Calu3 (cell line): ENCODE results near the gene ST8SIA5. TPM values are rescaled to one million over a fixed set of nuclear protein-coding genes. Genes with fewer than 3 reads are reported as not detected.

ENCODE experiments used
- BruUV-seq: library from RNA; stranded (reverse); fragments of 400-500 nt; replicated peaks from 2 replicates; lab custom pipeline; 2021; lab: Mats Ljungman, UMichigan
- CTCF ChIA-PET: fragments of 300-600 bp; sonication (Branson Sonifier 250); formaldehyde crosslinking; loops from one replicate; lab custom pipeline; 2022; ENCODE audit warnings: antibody characterized with exemption; lab: Charles Lee
- DNase-seq: peaks from one replicate; pipeline ENCODE4 v3.0.0; 2022
- H3K27ac Mint-ChIP-seq: one replicate; pipeline ENCODE4 v1.8.0; 2022; ENCODE audit warnings: mixed read lengths; ENCODE audit not compliant: unreplicated experiment
- H3K27me3 Mint-ChIP-seq: one replicate; pipeline ENCODE4 v1.8.0; 2022; ENCODE audit warnings: mixed read lengths; ENCODE audit not compliant: unreplicated experiment
- H3K36me3 Mint-ChIP-seq: one replicate; pipeline ENCODE4 v1.8.0; 2022; ENCODE audit warnings: mild to moderate bottlenecking, moderate library complexity, mixed read lengths; ENCODE audit not compliant: insufficient read depth, unreplicated experiment
- H3K4me1 Mint-ChIP-seq: one replicate; pipeline ENCODE4 v1.8.0; 2022; ENCODE audit warnings: mild to moderate bottlenecking, low read depth, mixed read lengths; ENCODE audit not compliant: unreplicated experiment
- H3K4me3 Mint-ChIP-seq: one replicate; pipeline ENCODE4 v1.8.0; 2022; ENCODE audit warnings: mild to moderate bottlenecking, low read depth, moderate library complexity, mixed read lengths; ENCODE audit not compliant: unreplicated experiment
- H3K9me3 Mint-ChIP-seq: one replicate; pipeline ENCODE4 v1.8.0; 2022; ENCODE audit warnings: low read depth, mixed read lengths; ENCODE audit not compliant: unreplicated experiment
- CTCF ChIP-seq: fragments of 200-600 bp; IDR thresholded peaks from one replicate; pipeline ENCODE4 v1.8.0; 2022; ENCODE audit warnings: antibody characterized with exemption; ENCODE audit not compliant: unreplicated experiment
- intact Hi-C: fragments of 100-400 bp; cut with micrococcal nuclease; formaldehyde crosslinking; loops from one replicate; pipeline ENCODE4 v1.10.0; 2022; ENCODE audit not compliant: unreplicated experiment
- total RNA-seq: library from RNA; stranded (reverse); gene quantifications from 2 replicates; pipeline ENCODE4 v1.2.3, GENCODE V29; 2022

The ST8SIA5 gene
- total RNA-seq, 1 experiment from 2014 or later, result not detected

GRCh38 chr18:46657115-46657955 is 99.5 kb downstream of the ST8SIA5 start, which contains the start of gene LOXHD1:
LOXHD1 (minus strand) TSS chr18:46657220; CDS start chr18:46657033, 187 bp downstream.
- no TSS peak for BruUV-seq
- DNase-seq, result no peak
- Mint-ChIP-seq H3K9me3 (no peaks in the 10 kb centered on the region), H3K4me1 (no peaks in the 10 kb centered on the region), H3K27ac (no peak within 1 kb of the TSS), H3K36me3 (no peaks in the 10 kb centered on the region), H3K27me3 (peaks cover 68% of the 10 kb centered on the region), H3K4me3 (no peak within 1 kb of the TSS)
- no peak for TF ChIP-seq CTCF
- intact Hi-C loops, result loop anchor here (10.0 kb wide), 1 partner anchor 173 kb away; no protein-coding TSS in a partner anchor
- CTCF ChIA-PET, result interaction anchor here (0.6 to 2.0 kb wide), 16 partner anchors 34 to 767 kb away, joined by 3 to 42 read pairs (median 4); a partner anchor contains a TSS

GRCh38 chr18:46656326-46657114 is 100.3 kb downstream of the ST8SIA5 start:
- H3K36me3 Mint-ChIP-seq, result no peaks in the 10 kb centered on the region
- intact Hi-C loops, result loop anchor here (10.0 kb wide), 1 partner anchor 172 kb away; no protein-coding TSS in a partner anchor
- no peak overlapping the region for H3K27ac Mint-ChIP-seq
- no TSS peak for BruUV-seq
- H3K9me3 Mint-ChIP-seq, result no peaks in the 10 kb centered on the region
- CTCF ChIA-PET, result interaction anchor here (2.0 kb wide), 1 partner anchor 376 kb away, joined by 42 read pairs; no protein-coding TSS in a partner anchor
- H3K4me3 Mint-ChIP-seq, result no peak overlapping the region
- peaks cover 68% of the 10 kb centered on the region for H3K27me3 Mint-ChIP-seq
- no peak for DNase-seq
- no peak for TF ChIP-seq CTCF
- no peaks in the 10 kb centered on the region for H3K4me1 Mint-ChIP-seq

GRCh38 chr18:46652372-46652771 is 104.5 kb downstream of the ST8SIA5 start:
- no peak for TF ChIP-seq CTCF
- no TSS peak for BruUV-seq
- no peak for DNase-seq
- H3K4me1 Mint-ChIP-seq, result no peaks in the 10 kb centered on the region
- H3K9me3 Mint-ChIP-seq, result no peaks in the 10 kb centered on the region
- H3K36me3 Mint-ChIP-seq, result no peaks in the 10 kb centered on the region
- no peak overlapping the region for H3K4me3 Mint-ChIP-seq
- intact Hi-C loops, result loop anchor here (10.0 kb wide), 1 partner anchor 168 kb away; no protein-coding TSS in a partner anchor
- H3K27ac Mint-ChIP-seq, result no peak overlapping the region
- H3K27me3 Mint-ChIP-seq, result peaks cover 81% of the 10 kb centered on the region
- CTCF ChIA-PET, result no interaction called here

- CTCF ChIA-PET, result no interaction called here
- Mint-ChIP-seq H3K27me3 (peaks cover 81% of the 10 kb centered on the region), H3K4me3 (no peak overlapping the region), H3K36me3 (no peaks in the 10 kb centered on the region), H3K27ac (no peak overlapping the region), H3K9me3 (no peaks in the 10 kb centered on the region), H3K4me1 (no peaks in the 10 kb centered on the region)
- no peak for TF ChIP-seq CTCF
- no peak for DNase-seq
- intact Hi-C loops, result loop anchor here (10.0 kb wide), 1 partner anchor 166 kb away; no protein-coding TSS in a partner anchor
- BruUV-seq, result no TSS peak
These were observed 106.2 kb downstream of the ST8SIA5 start for GRCh38 chr18:46650681-46651080.
